BJ (cell line): ENCODE results near the gene OR7G3. TPM values are rescaled to one million over a fixed set of nuclear protein-coding genes. Genes with fewer than 3 reads are reported as not detected.

Experiments
- CTCF ChIA-PET: fragments of 350-600 bp; formaldehyde crosslinking; extraction: SDS; loops from one replicate; lab custom pipeline; 2021; ENCODE audit warnings: antibody characterized with exemption, inconsistent platforms; lab: Yijun Ruan, JAX
- POLR2A ChIA-PET: fragments of 300-600 bp; sonication (Branson Sonifier 250); formaldehyde crosslinking; extraction: SDS; loops from one replicate; lab custom pipeline; 2021; ENCODE audit warnings: antibody characterized with exemption; lab: Charles Lee
- DNase-seq: peaks from one replicate; pipeline ENCODE4 v3.0.0-alpha.2; 2011; ENCODE audit warnings: low read depth
- H3K27me3 ChIP-seq: 2 replicates; pipeline ENCODE4 v1.6.0; 2011; ENCODE audit warnings: low read length; ENCODE audit not compliant: control insufficient read depth, insufficient read depth
- H3K36me3 ChIP-seq: 2 replicates; pipeline ENCODE4 v1.5.1; 2011; ENCODE audit warnings: low read length; ENCODE audit not compliant: control insufficient read depth, insufficient read depth
- H3K4me3 ChIP-seq: 2 replicates; pipeline ENCODE4 v1.5.1; 2011; ENCODE audit warnings: low read depth, mild to moderate bottlenecking, control low read depth, low read length
- polyA plus RNA-seq: library from polyadenylated mRNA; depleted of rRNA; stranded (reverse); fragments of >200 nt; gene quantifications from 2 replicates; pipeline ENCODE4 v1.2.3, GENCODE V29; 2011
- TF ChIP-seq, protein P1 (sequence below): IDR thresholded peaks from 2 replicates; pipeline ENCODE4 v1.5.1; 2011; ENCODE audit warnings: low read depth, mild to moderate bottlenecking, control low read depth, inconsistent platforms, low read length, moderate library complexity; ENCODE audit not compliant: insufficient read depth

Gene OR7G3
- polyA plus RNA-seq, 1 experiment: not detected

DNA sequence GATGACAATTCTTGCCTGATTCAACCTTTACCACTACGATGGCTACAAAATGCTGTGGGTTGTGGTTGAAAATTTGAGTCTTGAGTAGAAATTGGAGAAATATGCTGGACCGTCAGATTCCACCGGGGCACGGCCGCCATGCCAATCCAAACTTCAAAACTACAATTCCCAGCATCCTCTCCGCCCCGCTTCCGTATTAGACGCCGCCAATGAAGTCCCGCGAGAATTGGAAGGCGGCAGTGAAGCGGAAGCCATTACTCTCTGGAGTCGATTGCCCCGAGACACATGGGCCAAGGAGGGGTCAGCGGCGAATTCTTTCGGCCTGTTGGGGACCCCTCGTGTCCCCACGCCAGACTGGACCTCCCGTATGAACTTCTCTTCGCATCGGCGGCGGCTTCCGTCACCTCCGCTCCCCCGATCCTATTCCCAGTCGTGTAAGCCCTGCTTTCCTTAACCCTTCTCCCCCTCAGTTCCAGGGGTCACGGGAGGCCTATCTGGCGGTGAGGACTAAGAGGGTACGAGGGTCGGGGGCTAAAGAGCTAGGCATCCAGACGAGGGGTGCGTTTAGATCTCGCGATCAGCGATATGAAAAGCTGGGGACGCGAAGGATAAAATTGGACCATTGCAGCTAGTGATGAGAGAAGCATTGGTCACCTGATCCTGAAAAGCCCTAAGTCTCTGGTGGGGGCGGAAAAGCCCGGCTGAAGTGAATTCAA is 13.6 kb upstream of the OR7G3 start, which contains the start of gene ZNF317:
Gene ZNF317 (plus strand): TSS at position 239 of the 716 bp plus-strand sequence. CDS start 15,620 bp downstream, outside the sequence.
- CTCF ChIA-PET: no interaction called here

DNA sequence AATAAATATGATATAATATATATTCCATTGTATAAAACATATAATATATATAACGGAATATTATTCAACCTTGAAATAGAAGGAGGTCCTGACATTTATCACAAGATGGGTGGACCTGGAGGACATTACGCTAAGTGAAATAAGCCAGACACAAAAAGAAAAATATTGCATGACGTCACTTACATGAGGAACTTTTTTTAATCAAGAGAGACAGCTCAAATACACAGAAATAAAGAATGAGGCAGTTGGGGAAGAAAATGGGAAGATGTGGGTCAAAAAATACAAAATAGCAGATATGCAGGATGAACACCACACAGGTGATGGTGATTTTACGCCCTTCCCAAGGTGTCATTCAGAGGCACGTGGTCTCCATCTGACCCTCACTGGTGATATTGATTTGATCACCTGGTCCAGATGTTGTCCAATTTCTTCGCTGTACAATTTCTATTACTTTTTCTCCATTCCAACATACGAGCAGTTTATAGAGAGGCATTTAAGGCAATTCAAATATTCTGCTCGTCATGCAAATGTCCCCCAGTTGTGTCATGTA is 12.9 kb upstream of the OR7G3 start:
- TF ChIP-seq, protein P1, sequence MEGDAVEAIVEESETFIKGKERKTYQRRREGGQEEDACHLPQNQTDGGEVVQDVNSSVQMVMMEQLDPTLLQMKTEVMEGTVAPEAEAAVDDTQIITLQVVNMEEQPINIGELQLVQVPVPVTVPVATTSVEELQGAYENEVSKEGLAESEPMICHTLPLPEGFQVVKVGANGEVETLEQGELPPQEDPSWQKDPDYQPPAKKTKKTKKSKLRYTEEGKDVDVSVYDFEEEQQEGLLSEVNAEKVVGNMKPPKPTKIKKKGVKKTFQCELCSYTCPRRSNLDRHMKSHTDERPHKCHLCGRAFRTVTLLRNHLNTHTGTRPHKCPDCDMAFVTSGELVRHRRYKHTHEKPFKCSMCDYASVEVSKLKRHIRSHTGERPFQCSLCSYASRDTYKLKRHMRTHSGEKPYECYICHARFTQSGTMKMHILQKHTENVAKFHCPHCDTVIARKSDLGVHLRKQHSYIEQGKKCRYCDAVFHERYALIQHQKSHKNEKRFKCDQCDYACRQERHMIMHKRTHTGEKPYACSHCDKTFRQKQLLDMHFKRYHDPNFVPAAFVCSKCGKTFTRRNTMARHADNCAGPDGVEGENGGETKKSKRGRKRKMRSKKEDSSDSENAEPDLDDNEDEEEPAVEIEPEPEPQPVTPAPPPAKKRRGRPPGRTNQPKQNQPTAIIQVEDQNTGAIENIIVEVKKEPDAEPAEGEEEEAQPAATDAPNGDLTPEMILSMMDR: no peak
- POLR2A ChIA-PET: no interaction called here
- no peak for DNase-seq
- Histone ChIP-seq H3K36me3 (no peaks in the 10 kb centered on the region), H3K27me3 (no peaks in the 10 kb centered on the region), H3K4me3 (peak overlapping the region; percentile 77)
- CTCF ChIA-PET: no interaction called here

More for the DNA sequence above, 13.6 kb upstream of the OR7G3 start, which contains the start of gene ZNF317:
- Histone ChIP-seq H3K4me3 (peak within 1 kb of the TSS; percentile 77), H3K27me3 (no peaks in the 10 kb centered on the region), H3K36me3 (no peaks in the 10 kb centered on the region)
- POLR2A ChIA-PET: no interaction called here
- TF ChIP-seq, protein P1: no peak
- DNase-seq: peak; percentile 46

GRCh38 chr19:9132422-9132821 is 5.7 kb upstream of the OR7G3 start:
- CTCF ChIA-PET: no interaction called here
- Histone ChIP-seq H3K36me3 (no peaks in the 10 kb centered on the region), H3K27me3 (no peaks in the 10 kb centered on the region), H3K4me3 (no peak overlapping the region)
- TF ChIP-seq, protein P1: no peak
- POLR2A ChIA-PET: no interaction called here
- DNase-seq: no peak

GRCh38 chr19:9130965-9131364 is 4.2 kb upstream of the OR7G3 start:
- CTCF ChIA-PET: no interaction called here
- H3K4me3 ChIP-seq: no peak overlapping the region
- POLR2A ChIA-PET: no interaction called here
- no peaks in the 10 kb centered on the region for H3K36me3 ChIP-seq
- TF ChIP-seq, protein P1: no peak
- DNase-seq: no peak
- H3K27me3 ChIP-seq: no peaks in the 10 kb centered on the region

GRCh38 chr19:9128171-9128570 is 1.4 kb upstream of the OR7G3 start:
- CTCF ChIA-PET: no interaction called here
- Histone ChIP-seq H3K36me3 (no peaks in the 10 kb centered on the region), H3K4me3 (no peak overlapping the region), H3K27me3 (no peaks in the 10 kb centered on the region)
- POLR2A ChIA-PET: no interaction called here
- no peak for DNase-seq
- TF ChIP-seq, protein P1: no peak
